ENCODE data around the gene C2orf81. TPM values are rescaled to one million over a fixed set of nuclear protein-coding genes. Genes with fewer than 3 reads are reported as not detected.

The C2orf81 gene
- total RNA-seq, 2 experiments from 2014 or later, result 2.9 to 3.4 TPM

DNA sequence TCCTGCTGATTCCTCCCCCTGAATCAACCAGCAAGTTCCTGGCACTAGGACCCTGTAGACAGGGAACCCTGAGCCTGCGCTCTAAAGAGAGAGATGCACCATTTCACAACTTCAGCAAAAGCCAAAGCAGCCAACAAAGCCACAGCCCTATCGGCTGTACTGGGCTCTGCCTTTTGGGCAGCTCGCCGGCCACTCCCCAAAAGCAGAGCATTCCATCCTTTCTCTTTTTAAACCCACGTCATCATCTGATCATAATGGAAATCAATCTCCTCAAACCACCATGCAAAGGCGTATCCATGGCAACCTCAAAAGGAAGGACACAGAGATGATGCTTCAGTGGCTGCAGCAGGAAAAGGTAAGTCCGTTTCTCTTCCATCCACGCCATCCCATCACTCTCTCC is 36.0 kb downstream of the C2orf81 start:
- no peaks in the 10 kb centered on the region for H3K9me3 Mint-ChIP-seq
- DNase-seq (no peak), ATAC-seq (ENCODE audit: poor library complexity) (no peak)
- ChIA-PET CTCF (no interaction called here), POLR2A (no interaction called here)
- TF ChIP-seq, protein P1, sequence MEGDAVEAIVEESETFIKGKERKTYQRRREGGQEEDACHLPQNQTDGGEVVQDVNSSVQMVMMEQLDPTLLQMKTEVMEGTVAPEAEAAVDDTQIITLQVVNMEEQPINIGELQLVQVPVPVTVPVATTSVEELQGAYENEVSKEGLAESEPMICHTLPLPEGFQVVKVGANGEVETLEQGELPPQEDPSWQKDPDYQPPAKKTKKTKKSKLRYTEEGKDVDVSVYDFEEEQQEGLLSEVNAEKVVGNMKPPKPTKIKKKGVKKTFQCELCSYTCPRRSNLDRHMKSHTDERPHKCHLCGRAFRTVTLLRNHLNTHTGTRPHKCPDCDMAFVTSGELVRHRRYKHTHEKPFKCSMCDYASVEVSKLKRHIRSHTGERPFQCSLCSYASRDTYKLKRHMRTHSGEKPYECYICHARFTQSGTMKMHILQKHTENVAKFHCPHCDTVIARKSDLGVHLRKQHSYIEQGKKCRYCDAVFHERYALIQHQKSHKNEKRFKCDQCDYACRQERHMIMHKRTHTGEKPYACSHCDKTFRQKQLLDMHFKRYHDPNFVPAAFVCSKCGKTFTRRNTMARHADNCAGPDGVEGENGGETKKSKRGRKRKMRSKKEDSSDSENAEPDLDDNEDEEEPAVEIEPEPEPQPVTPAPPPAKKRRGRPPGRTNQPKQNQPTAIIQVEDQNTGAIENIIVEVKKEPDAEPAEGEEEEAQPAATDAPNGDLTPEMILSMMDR (IDR thresholded peaks at IDR 0.05), result no peak
- Histone ChIP-seq H3K36me3 (ENCODE audit: insufficient read depth, low read length) (peaks cover 8% of the 10 kb centered on the region), H3K4me1 (ENCODE audit: insufficient read depth, low read length) (peaks cover 36% of the 10 kb centered on the region), H3K27ac (ENCODE audit: low read depth in 1 of 2, low read length in 2 of 2) (no peak overlapping the region), H3K27me3 (ENCODE audit: control insufficient read depth in 1 of 2, insufficient read depth in 2 of 2, low read length in 2 of 2) (no peaks in the 10 kb centered on the region), H3K9me3 (ENCODE audit: control insufficient read depth in 1 of 2, insufficient read depth in 1 of 2, low read length in 2 of 2) (no peaks in the 10 kb centered on the region), H3K4me3 (ENCODE audit: low read length) (no peak overlapping the region)
- H3K4me1 Mint-ChIP-seq (ENCODE audit: low read depth), result peaks cover 27% of the 10 kb centered on the region
- intact Hi-C loops (cut with DNase I, micrococcal nuclease), result no loop called here
- peaks cover 8% of the 10 kb centered on the region for H3K36me3 Mint-ChIP-seq (ENCODE audit: low read depth)
- no peak overlapping the region for H3K27ac Mint-ChIP-seq
- no peaks in the 10 kb centered on the region for H3K27me3 Mint-ChIP-seq
- no peak overlapping the region for H3K4me3 Mint-ChIP-seq

DNA sequence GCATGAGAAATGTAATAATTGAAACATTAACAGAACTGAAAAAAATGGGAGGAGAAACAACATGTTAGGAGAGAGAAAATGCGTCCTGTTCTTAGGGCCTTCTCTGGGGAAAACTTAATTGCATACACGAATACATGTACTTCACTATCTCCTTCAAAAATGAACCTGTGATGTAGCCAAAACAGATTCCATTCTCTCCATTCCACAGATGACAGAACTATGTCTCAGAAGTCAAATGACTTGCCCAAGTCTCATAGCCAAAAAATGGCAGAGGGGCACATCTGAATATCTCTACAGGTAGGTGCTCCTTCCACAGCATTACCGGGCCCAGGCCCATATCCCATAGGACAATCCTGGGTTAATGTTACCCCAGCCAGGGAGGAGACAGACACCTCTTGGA is 37.4 kb downstream of the C2orf81 start:
- Mint-ChIP-seq H3K27ac (no peak overlapping the region), H3K9me3 (no peaks in the 10 kb centered on the region), H3K4me3 (no peak overlapping the region), H3K36me3 (ENCODE audit: low read depth) (peaks cover 11% of the 10 kb centered on the region), H3K4me1 (ENCODE audit: low read depth) (peaks cover 35% of the 10 kb centered on the region), H3K27me3 (no peaks in the 10 kb centered on the region)
- peaks cover 42% of the 10 kb centered on the region for H3K4me1 ChIP-seq (ENCODE audit: insufficient read depth, low read length)
- CTCF ChIA-PET, result no interaction called here
- no peak overlapping the region for H3K4me3 ChIP-seq (ENCODE audit: low read length)
- POLR2A ChIA-PET, result no interaction called here
- no peak for ATAC-seq (ENCODE audit: poor library complexity)
- no peak overlapping the region for H3K27ac ChIP-seq (ENCODE audit: low read depth in 1 of 2, low read length in 2 of 2)
- no peaks in the 10 kb centered on the region for H3K9me3 ChIP-seq (ENCODE audit: control insufficient read depth in 1 of 2, insufficient read depth in 1 of 2, low read length in 2 of 2)
- H3K36me3 ChIP-seq (ENCODE audit: insufficient read depth, low read length), result peaks cover 8% of the 10 kb centered on the region
- intact Hi-C loops (cut with DNase I, micrococcal nuclease), result no loop called here
- no peaks in the 10 kb centered on the region for H3K27me3 ChIP-seq (ENCODE audit: control insufficient read depth in 1 of 2, insufficient read depth in 2 of 2, low read length in 2 of 2)
- TF ChIP-seq, protein P1 (IDR thresholded peaks at IDR 0.05), result no peak
- DNase-seq, result no peak

DNA sequence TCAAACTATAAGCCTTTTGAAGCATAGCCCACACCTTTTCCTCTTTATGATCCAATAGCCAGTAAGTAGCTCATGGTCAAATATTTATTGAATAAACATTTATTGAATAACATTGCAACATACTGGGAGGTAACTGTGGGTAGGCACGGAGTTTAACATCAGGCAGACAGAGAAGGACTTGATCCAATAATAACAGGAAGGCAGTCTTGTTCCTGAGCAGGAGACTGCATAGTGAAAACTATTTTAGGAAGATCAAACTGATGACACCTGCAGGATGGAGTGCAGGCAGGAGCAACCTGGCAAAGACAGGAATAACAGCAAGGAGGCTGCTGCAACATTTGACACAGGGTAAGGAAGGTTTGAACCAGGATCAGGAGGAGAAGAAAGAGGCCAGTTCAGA is 38.2 kb downstream of the C2orf81 start:
- H3K27ac ChIP-seq (ENCODE audit: low read depth in 1 of 2, low read length in 2 of 2), result no peak overlapping the region
- POLR2A ChIA-PET, result no interaction called here

More for the DNA sequence above, 38.2 kb downstream of the C2orf81 start:
- no peak overlapping the region for H3K4me3 ChIP-seq (ENCODE audit: low read length)
- CTCF ChIA-PET, result no interaction called here
- H3K36me3 ChIP-seq (ENCODE audit: insufficient read depth, low read length), result peaks cover 8% of the 10 kb centered on the region
- H3K4me1 ChIP-seq (ENCODE audit: insufficient read depth, low read length), result peaks cover 37% of the 10 kb centered on the region
- H3K4me3 Mint-ChIP-seq, result no peak overlapping the region
- no peaks in the 10 kb centered on the region for H3K9me3 Mint-ChIP-seq
- H3K27ac Mint-ChIP-seq, result no peak overlapping the region
- peaks cover 11% of the 10 kb centered on the region for H3K36me3 Mint-ChIP-seq (ENCODE audit: low read depth)
- H3K27me3 Mint-ChIP-seq, result no peaks in the 10 kb centered on the region
- TF ChIP-seq, protein P1 (IDR thresholded peaks at IDR 0.05), result no peak
- H3K9me3 ChIP-seq (ENCODE audit: control insufficient read depth in 1 of 2, insufficient read depth in 1 of 2, low read length in 2 of 2), result no peaks in the 10 kb centered on the region
- intact Hi-C loops (cut with DNase I, micrococcal nuclease), result no loop called here
- ATAC-seq (ENCODE audit: poor library complexity) (no peak), DNase-seq (no peak)
- H3K4me1 Mint-ChIP-seq (ENCODE audit: low read depth), result peaks cover 42% of the 10 kb centered on the region
- no peaks in the 10 kb centered on the region for H3K27me3 ChIP-seq (ENCODE audit: control insufficient read depth in 1 of 2, insufficient read depth in 2 of 2, low read length in 2 of 2)
